B cell (primary cell): Measurements from ENCODE around the gene NFYC.

Experiments used
- CTCF ChIP-seq: fragments of 200-600 bp; IDR thresholded peaks from one replicate; pipeline ENCODE4 v1.8.0; 2022; ENCODE audit warnings: antibody characterized with exemption, mild to moderate bottlenecking
- EZH2 ChIP-seq: IDR thresholded peaks from 2 replicates; pipeline ENCODE4 v1.6.1; 2012; ENCODE audit warnings: borderline replicate concordance, low read depth, mild to moderate bottlenecking, moderate library complexity, low read length; ENCODE audit not compliant: insufficient read depth, poor library complexity, severe bottlenecking

DNA sequence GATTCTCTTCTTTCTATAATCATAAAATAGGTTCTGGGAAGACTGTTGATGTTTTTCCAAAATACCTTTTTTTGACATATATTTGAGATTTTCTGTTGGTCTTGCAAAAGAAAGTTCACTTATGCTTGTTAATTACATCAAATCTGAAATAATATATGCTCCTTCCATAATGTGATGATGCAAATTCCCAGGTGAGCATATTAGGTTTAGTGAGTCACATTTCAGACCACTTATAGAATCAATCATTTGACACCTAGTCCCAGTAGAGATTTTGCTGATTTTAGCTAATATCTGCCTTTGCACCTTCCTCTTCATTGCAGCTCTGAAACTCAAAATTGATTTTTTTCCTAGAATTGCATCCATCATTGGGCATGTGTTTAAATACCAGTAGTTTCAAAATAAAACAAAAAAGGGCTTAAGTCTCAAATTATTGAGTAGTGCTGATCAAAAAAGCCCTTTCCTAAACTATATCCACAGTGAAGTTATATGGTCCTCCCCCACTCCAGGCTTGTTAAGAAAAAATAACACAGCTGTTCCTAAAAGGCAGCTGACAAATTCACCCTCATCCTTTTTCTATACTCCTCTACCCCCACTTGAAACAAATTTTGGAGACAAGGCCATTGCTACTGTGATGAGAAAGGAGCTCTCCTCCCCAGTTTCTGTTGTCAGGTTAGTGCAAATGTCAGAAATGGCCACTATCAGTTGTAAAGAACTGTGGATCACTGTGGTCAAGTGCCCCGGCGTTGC, 55.0 kb downstream of the NFYC start:
- no peak for TF ChIP-seq CTCF
- no peak for TF ChIP-seq EZH2
